ENCODE measurements around the gene SFXN5.

Gene SFXN5

GRCh38 chr2:72994991-72995380 lies 76.5 kb downstream of the SFXN5 start:
- no peak overlapping the region for H3K27ac ChIP-seq (ENCODE audit: low read depth, low read length, poor library complexity, severe bottlenecking)
- no peaks in the 10 kb centered on the region for H3K9me3 ChIP-seq (ENCODE audit: low read length)
- H4K20me1 ChIP-seq (ENCODE audit: insufficient read depth, low read length) = no peaks in the 10 kb centered on the region
- no peak overlapping the region for H2AFZ ChIP-seq (ENCODE audit: low read length)
- no peak for TF ChIP-seq EZH2 (IDR thresholded peaks at IDR 0.05; ENCODE audit: borderline replicate concordance, low read length)
- TF ChIP-seq, protein P1, sequence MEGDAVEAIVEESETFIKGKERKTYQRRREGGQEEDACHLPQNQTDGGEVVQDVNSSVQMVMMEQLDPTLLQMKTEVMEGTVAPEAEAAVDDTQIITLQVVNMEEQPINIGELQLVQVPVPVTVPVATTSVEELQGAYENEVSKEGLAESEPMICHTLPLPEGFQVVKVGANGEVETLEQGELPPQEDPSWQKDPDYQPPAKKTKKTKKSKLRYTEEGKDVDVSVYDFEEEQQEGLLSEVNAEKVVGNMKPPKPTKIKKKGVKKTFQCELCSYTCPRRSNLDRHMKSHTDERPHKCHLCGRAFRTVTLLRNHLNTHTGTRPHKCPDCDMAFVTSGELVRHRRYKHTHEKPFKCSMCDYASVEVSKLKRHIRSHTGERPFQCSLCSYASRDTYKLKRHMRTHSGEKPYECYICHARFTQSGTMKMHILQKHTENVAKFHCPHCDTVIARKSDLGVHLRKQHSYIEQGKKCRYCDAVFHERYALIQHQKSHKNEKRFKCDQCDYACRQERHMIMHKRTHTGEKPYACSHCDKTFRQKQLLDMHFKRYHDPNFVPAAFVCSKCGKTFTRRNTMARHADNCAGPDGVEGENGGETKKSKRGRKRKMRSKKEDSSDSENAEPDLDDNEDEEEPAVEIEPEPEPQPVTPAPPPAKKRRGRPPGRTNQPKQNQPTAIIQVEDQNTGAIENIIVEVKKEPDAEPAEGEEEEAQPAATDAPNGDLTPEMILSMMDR (IDR thresholded peaks at IDR 0.05; ENCODE audit: low read length) = no peak
- H3K9me2 ChIP-seq (ENCODE audit: low read depth, low read length) = no peaks in the 10 kb centered on the region
- no peaks in the 10 kb centered on the region for H3K79me2 ChIP-seq (ENCODE audit: insufficient read depth, low read length)
- peaks cover 4% of the 10 kb centered on the region; the same call in 1 of the 2 replicates for H3K27me3 ChIP-seq (ENCODE audit: insufficient read depth, low read length)
- no peak overlapping the region for H3K4me3 ChIP-seq (ENCODE audit: low read depth, low read length, poor library complexity, severe bottlenecking)
- no peaks in the 10 kb centered on the region for H3K4me1 ChIP-seq (ENCODE audit: insufficient read depth, low read length, severe bottlenecking)
- H3K9ac ChIP-seq (ENCODE audit: low read length) = no peak overlapping the region
- H3K36me3 ChIP-seq (ENCODE audit: insufficient read depth, low read length) = no peaks in the 10 kb centered on the region
- no peaks in the 10 kb centered on the region for H3F3A ChIP-seq (ENCODE audit: insufficient read depth, low read length)
- H3K4me2 ChIP-seq (ENCODE audit: low read length) = no peak overlapping the region

DNA sequence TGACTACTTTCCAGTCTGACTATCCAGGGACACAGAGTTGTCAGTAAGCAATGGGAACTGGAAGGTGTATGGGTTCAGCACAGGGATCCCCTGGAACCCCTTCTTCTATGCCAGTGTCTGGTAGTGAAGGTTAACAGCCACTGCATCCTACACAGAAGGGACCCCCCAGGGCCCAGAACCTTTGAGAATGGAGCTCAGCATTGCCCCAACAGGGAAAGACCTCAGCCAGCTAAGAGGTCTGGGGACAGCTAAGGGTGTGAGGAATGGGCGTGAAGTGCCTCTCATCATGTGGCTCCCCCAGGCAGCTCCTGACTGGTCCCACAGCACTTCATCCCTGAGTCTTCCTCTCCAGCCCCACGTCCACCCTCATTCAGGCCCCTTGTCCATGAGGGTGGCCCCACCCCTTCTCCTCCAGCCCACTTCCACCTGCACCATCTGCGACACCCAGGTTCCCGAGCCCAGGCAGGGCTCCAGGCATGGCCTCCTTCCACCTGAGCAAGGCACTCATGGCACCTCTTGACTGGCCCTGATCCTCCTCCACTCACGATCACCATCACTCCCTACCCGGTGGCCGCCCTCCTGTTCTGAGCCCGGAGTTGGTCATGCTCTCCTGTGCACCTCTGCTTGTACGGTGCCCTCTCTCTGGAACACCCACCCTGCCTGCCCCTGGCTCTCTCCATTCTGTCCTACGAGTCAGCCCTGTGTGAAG lies 77.1 kb downstream of the SFXN5 start:
- no peak overlapping the region for H3K4me3 ChIP-seq (ENCODE audit: low read depth, low read length, poor library complexity, severe bottlenecking)
- no peaks in the 10 kb centered on the region for H3K9me3 ChIP-seq (ENCODE audit: low read length)
- H2AFZ ChIP-seq (ENCODE audit: low read length) = no peak overlapping the region
- H3K4me1 ChIP-seq (ENCODE audit: insufficient read depth, low read length, severe bottlenecking) = no peaks in the 10 kb centered on the region
- TF ChIP-seq, protein P1 (IDR thresholded peaks at IDR 0.05; ENCODE audit: low read length) = no peak
- no peak for TF ChIP-seq EZH2 (IDR thresholded peaks at IDR 0.05; ENCODE audit: borderline replicate concordance, low read length)
- no peaks in the 10 kb centered on the region for H3K9me2 ChIP-seq (ENCODE audit: low read depth, low read length)
- peaks cover 4% of the 10 kb centered on the region; the same call in 1 of the 2 replicates for H3K27me3 ChIP-seq (ENCODE audit: insufficient read depth, low read length)
- no peak overlapping the region for H3K4me2 ChIP-seq (ENCODE audit: low read length)
- H3K36me3 ChIP-seq (ENCODE audit: insufficient read depth, low read length) = no peaks in the 10 kb centered on the region
- no peaks in the 10 kb centered on the region for H4K20me1 ChIP-seq (ENCODE audit: insufficient read depth, low read length)
- H3K79me2 ChIP-seq (ENCODE audit: insufficient read depth, low read length) = no peaks in the 10 kb centered on the region
- H3F3A ChIP-seq (ENCODE audit: insufficient read depth, low read length) = no peaks in the 10 kb centered on the region
- no peak overlapping the region for H3K27ac ChIP-seq (ENCODE audit: low read depth, low read length, poor library complexity, severe bottlenecking)
- no peak overlapping the region for H3K9ac ChIP-seq (ENCODE audit: low read length)

- Histone ChIP-seq H3K9me3 (ENCODE audit: low read length) (no peaks in the 10 kb centered on the region), H3K4me2 (ENCODE audit: low read length) (no peak overlapping the region), H3K79me2 (ENCODE audit: insufficient read depth, low read length) (no peaks in the 10 kb centered on the region)
Measured at GRCh38 chr2:72993933-72994280, 77.6 kb downstream of the SFXN5 start.

More at GRCh38 chr2:72993933-72994280, 77.6 kb downstream of the SFXN5 start:
- no peaks in the 10 kb centered on the region for H3K36me3 ChIP-seq (ENCODE audit: insufficient read depth, low read length)
- no peaks in the 10 kb centered on the region for H4K20me1 ChIP-seq (ENCODE audit: insufficient read depth, low read length)
- no peak overlapping the region for H3K27ac ChIP-seq (ENCODE audit: low read depth, low read length, poor library complexity, severe bottlenecking)
- no peak overlapping the region for H3K9ac ChIP-seq (ENCODE audit: low read length)
- no peak overlapping the region for H2AFZ ChIP-seq (ENCODE audit: low read length)
- no peaks in the 10 kb centered on the region for H3F3A ChIP-seq (ENCODE audit: insufficient read depth, low read length)
- H3K9me2 ChIP-seq (ENCODE audit: low read depth, low read length) = no peaks in the 10 kb centered on the region
- peaks cover 4% of the 10 kb centered on the region; the same call in 1 of the 2 replicates for H3K27me3 ChIP-seq (ENCODE audit: insufficient read depth, low read length)
- TF ChIP-seq EZH2 (IDR thresholded peaks at IDR 0.05; ENCODE audit: borderline replicate concordance, low read length) = no peak
- TF ChIP-seq, protein P1 (IDR thresholded peaks at IDR 0.05; ENCODE audit: low read length) = no peak
- no peak overlapping the region for H3K4me3 ChIP-seq (ENCODE audit: low read depth, low read length, poor library complexity, severe bottlenecking)
- no peaks in the 10 kb centered on the region for H3K4me1 ChIP-seq (ENCODE audit: insufficient read depth, low read length, severe bottlenecking)
